HepG2 (cell line): Measurements from ENCODE around the gene KLHL35. TPM values are rescaled to one million over a fixed set of nuclear protein-coding genes. Genes with fewer than 3 reads are reported as not detected.

Experiments
- MEIS2 ChIP-seq: sonication (generic); formaldehyde crosslinking; IDR thresholded peaks from 2 replicates; pipeline ENCODE4 v1.9.0; 2021; ENCODE audit warnings: mild to moderate bottlenecking, missing genetic modification reagents
- RBFOX2 ChIP-seq: fragments of 200-400 bp; formaldehyde crosslinking; IDR thresholded peaks from 2 replicates; pipeline ENCODE4 v1.6.1; 2017; ENCODE audit warnings: low read depth, mild to moderate bottlenecking, low read length
- ZFX ChIP-seq: sonication (generic); formaldehyde crosslinking; IDR thresholded peaks from 2 replicates; pipeline ENCODE4 v1.4.0; 2020; ENCODE audit warnings: mild to moderate bottlenecking, low read depth, missing genetic modification reagents, moderate library complexity
- ZNF350 ChIP-seq: sonication (generic); formaldehyde crosslinking; IDR thresholded peaks from 2 replicates; pipeline ENCODE4 v1.4.0; 2020; ENCODE audit warnings: mild to moderate bottlenecking, low read depth, missing genetic modification reagents, borderline replicate concordance
- polyA plus RNA-seq, 8 experiments: library from polyadenylated mRNA; depleted of rRNA in 3 of 8; stranded (reverse) in 7 of 8; unstranded in 1 of 8; fragments of >200 nt; fragmentation: Illumina TruSeq in 4 of 8; extraction: Trizol in 4 of 8; gene quantifications; 2 replicates each; pipeline versions ENCODE4 v1.2.1 to v1.2.3, GENCODE V29; 2011 to 2016; ENCODE audit warnings: low read depth in 4 of 8, missing spikeins in 1 of 8, mixed read lengths in 1 of 8; ENCODE audit not compliant: insufficient read depth in 1 of 8
- total RNA-seq, 5 experiments: library from RNA; depleted of rRNA; stranded (reverse); fragments of >200 nt; fragmentation: Illumina TruSeq; extraction: Trizol; gene quantifications; 2 replicates each; pipeline ENCODE4 v1.2.3, GENCODE V29; 2016; ENCODE audit warnings: low read depth in 1 of 5
- TF ChIP-seq, protein P1 (sequence below): IDR thresholded peaks from 2 replicates; pipeline ENCODE4 v1.6.1; 2012; ENCODE audit warnings: low read length, improper control_type of control experiment
- TF ChIP-seq, protein P2 (sequence below): sonication (generic); formaldehyde crosslinking; IDR thresholded peaks from 2 replicates; pipeline ENCODE4 v1.4.0; 2020; ENCODE audit warnings: missing genetic modification reagents

Gene KLHL35
- total and polyA plus RNA-seq, 2 of the 13 experiments (the other 11 are each of a cell fraction or from before 2014, with no cell fraction given), result not detected

DNA sequence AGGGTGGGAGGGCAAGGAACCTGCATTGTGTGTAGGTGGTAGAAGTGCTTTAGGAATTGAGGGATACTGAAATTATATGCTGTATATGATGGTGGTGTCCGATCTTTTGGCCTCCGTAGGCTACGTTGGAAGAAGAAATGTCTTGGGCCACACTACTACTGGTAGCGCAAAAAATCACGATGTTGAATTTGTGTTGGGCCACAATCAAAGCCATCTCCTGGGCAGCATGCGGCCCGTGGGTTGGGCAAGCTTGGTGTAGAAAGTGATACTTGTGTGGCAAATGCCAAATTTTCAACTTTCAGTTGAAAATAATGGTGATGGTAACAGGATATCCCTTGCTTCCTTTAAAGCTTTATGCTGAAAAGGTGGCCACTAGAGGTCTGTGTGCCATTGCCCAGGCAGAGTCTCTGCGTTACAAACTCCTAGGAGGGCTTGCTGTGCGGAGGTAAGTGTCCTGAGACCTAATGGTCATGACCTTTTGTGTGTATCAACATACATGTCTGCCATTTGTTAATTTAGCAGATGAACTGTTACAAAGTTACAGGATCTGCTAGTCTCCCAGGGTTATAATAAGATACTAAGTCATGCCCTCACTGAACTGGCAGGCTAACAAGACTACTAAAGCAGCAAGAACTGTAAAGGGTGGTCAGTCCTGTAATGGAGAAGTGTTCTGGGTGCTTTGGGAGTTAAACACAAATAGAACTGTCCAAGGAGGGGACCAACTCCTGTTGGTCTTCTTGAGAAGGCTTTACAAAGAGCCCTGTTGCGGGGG lies 30.8 kb downstream of the KLHL35 start (continued):
- TF ChIP-seq, protein P1, sequence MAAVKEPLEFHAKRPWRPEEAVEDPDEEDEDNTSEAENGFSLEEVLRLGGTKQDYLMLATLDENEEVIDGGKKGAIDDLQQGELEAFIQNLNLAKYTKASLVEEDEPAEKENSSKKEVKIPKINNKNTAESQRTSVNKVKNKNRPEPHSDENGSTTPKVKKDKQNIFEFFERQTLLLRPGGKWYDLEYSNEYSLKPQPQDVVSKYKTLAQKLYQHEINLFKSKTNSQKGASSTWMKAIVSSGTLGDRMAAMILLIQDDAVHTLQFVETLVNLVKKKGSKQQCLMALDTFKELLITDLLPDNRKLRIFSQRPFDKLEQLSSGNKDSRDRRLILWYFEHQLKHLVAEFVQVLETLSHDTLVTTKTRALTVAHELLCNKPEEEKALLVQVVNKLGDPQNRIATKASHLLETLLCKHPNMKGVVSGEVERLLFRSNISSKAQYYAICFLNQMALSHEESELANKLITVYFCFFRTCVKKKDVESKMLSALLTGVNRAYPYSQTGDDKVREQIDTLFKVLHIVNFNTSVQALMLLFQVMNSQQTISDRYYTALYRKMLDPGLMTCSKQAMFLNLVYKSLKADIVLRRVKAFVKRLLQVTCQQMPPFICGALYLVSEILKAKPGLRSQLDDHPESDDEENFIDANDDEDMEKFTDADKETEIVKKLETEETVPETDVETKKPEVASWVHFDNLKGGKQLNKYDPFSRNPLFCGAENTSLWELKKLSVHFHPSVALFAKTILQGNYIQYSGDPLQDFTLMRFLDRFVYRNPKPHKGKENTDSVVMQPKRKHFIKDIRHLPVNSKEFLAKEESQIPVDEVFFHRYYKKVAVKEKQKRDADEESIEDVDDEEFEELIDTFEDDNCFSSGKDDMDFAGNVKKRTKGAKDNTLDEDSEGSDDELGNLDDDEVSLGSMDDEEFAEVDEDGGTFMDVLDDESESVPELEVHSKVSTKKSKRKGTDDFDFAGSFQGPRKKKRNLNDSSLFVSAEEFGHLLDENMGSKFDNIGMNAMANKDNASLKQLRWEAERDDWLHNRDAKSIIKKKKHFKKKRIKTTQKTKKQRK, result no peak
- no peak for TF ChIP-seq ZNF350 (CRISPR knock-in tag)
- no peak for TF ChIP-seq MEIS2
- TF ChIP-seq, protein P2, sequence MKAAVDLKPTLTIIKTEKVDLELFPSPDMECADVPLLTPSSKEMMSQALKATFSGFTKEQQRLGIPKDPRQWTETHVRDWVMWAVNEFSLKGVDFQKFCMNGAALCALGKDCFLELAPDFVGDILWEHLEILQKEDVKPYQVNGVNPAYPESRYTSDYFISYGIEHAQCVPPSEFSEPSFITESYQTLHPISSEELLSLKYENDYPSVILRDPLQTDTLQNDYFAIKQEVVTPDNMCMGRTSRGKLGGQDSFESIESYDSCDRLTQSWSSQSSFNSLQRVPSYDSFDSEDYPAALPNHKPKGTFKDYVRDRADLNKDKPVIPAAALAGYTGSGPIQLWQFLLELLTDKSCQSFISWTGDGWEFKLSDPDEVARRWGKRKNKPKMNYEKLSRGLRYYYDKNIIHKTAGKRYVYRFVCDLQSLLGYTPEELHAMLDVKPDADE (CRISPR knock-in tag), result no peak
- 0 out of 2 replicates have a peak, but pooled peaks have one; percentile 39 for TF ChIP-seq RBFOX2
- no peak for TF ChIP-seq ZFX (CRISPR knock-in tag)
